ENCODE results near the gene PRMT7. TPM values are rescaled to one million over a fixed set of nuclear protein-coding genes. Genes with fewer than 3 reads are reported as not detected.
A peak's percentile ranks its signal among the peaks of the same experiment; 100 is the strongest.

Gene PRMT7
- total RNA-seq, 1 experiment from 2014 or later = 59.3 TPM

- H3K4me1 Mint-ChIP-seq = peaks cover 30% of the 10 kb centered on the region
- TF ChIP-seq MAX (CRISPR knock-in tag; IDR thresholded peaks at IDR 0.05) (0 out of 2 replicates have a peak, but pooled peaks have one; percentile 26), FOXP1 (CRISPR knock-in tag; IDR thresholded peaks at IDR 0.05; ENCODE audit: borderline replicate concordance) (no peak), HMGXB4 (CRISPR knock-in tag; IDR thresholded peaks at IDR 0.05) (0 out of 2 replicates have a peak, but pooled peaks have one; percentile 42), ZNF232 (CRISPR knock-in tag; IDR thresholded peaks at IDR 0.05) (no peak), SOX15 (CRISPR knock-in tag; IDR thresholded peaks at IDR 0.05) (no peak), CTCF (IDR thresholded peaks at IDR 0.05) (peak; percentile 32; the same call in 1 of the 2 replicates)
Measured at GRCh38 chr16:68367030-68367429, 56.2 kb downstream of the PRMT7 start.

GRCh38 chr16:68367440-68367839, 56.6 kb downstream of the PRMT7 start:
- ChIA-PET CTCF (interaction anchor here (0.6 to 2.8 kb wide), 16 partner anchors 9 to 154 kb away, joined by 3 to 12 read pairs (median 4); partner anchors contain the start of genes PRMT7, SLC7A6OS and SMPD3), POLR2A (interaction anchor here (0.6 kb wide), 1 partner anchor 69 kb away, joined by 3 read pairs; no protein-coding TSS in a partner anchor)
- DNase-seq (ENCODE audit: low spot score) (no peak), ATAC-seq (no peak; the same call in 1 of the 2 replicates)
- Mint-ChIP-seq H3K27ac (no peak overlapping the region), H3K9me3 (no peaks in the 10 kb centered on the region), H3K4me3 (no peak overlapping the region), H3K36me3 (no peaks in the 10 kb centered on the region), H3K27me3 (ENCODE audit: low read depth) (peaks cover 2% of the 10 kb centered on the region; the same call in 1 of the 2 replicates), H3K4me1 (peaks cover 30% of the 10 kb centered on the region)
- no peak for TF ChIP-seq ZNF232 (CRISPR knock-in tag; IDR thresholded peaks at IDR 0.05)

More at GRCh38 chr16:68367030-68367429, 56.2 kb downstream of the PRMT7 start:
- Mint-ChIP-seq H3K27me3 (ENCODE audit: low read depth) (peaks cover 2% of the 10 kb centered on the region; the same call in 1 of the 2 replicates), H3K9me3 (no peaks in the 10 kb centered on the region), H3K36me3 (no peaks in the 10 kb centered on the region), H3K27ac (0 out of 2 replicates have a peak overlapping the region, but pooled peaks have one; percentile 76), H3K4me3 (no peak overlapping the region)
- ATAC-seq (peak; percentile 69), DNase-seq (ENCODE audit: low spot score) (peak; percentile 75)
- POLR2A ChIA-PET = interaction anchor here (0.6 kb wide), 1 partner anchor 69 kb away, joined by 3 read pairs; no protein-coding TSS in a partner anchor
- CTCF ChIA-PET = interaction anchor here (0.6 to 2.8 kb wide), 19 partner anchors 9 to 689 kb away, joined by 3 to 12 read pairs (median 4); partner anchors contain the start of genes PRMT7, SLC7A6OS and SMPD3

GRCh38 chr16:68367891-68368290, 57.1 kb downstream of the PRMT7 start:
- ATAC-seq = no peak
- peaks cover 2% of the 10 kb centered on the region; the same call in 1 of the 2 replicates for H3K27me3 Mint-ChIP-seq (ENCODE audit: low read depth)
- ChIA-PET CTCF (interaction anchor here (0.6 to 2.8 kb wide), 19 partner anchors 7 to 153 kb away, joined by 3 to 21 read pairs (median 4); partner anchors contain the start of genes PRMT7, SLC7A6OS and SMPD3), POLR2A (no interaction called here)
- H3K4me1 Mint-ChIP-seq = peaks cover 28% of the 10 kb centered on the region
- no peaks in the 10 kb centered on the region for H3K9me3 Mint-ChIP-seq
- DNase-seq (ENCODE audit: low spot score) = no peak
- H3K36me3 Mint-ChIP-seq = no peaks in the 10 kb centered on the region
- no peak overlapping the region for H3K27ac Mint-ChIP-seq
- no peak for TF ChIP-seq FOXP1 (CRISPR knock-in tag; IDR thresholded peaks at IDR 0.05; ENCODE audit: borderline replicate concordance)
- TF ChIP-seq ZNF281 (CRISPR knock-in tag; IDR thresholded peaks at IDR 0.05) = no peak
- no peak for TF ChIP-seq EMX1 (CRISPR knock-in tag; IDR thresholded peaks at IDR 0.05)
- no peak for TF ChIP-seq ZNF219 (CRISPR knock-in tag; IDR thresholded peaks at IDR 0.05; ENCODE audit: borderline replicate concordance)
- no peak for TF ChIP-seq SMAD3 (CRISPR knock-in tag; IDR thresholded peaks at IDR 0.05; ENCODE audit: borderline replicate concordance)
- no peak overlapping the region for H3K4me3 Mint-ChIP-seq
